Stimulated activated CD8-positive, alpha-beta memory T cell treated with anti-CD3 and anti-CD28 coated beads, Interleukin-15, amount 100 ng/mL, for 48 hours (primary cell): ENCODE measurements around the gene KLHL7.

ENCODE experiments used
- DNase-seq, 2 donors: peaks; one replicate each; pipeline ENCODE4 v3.0.0-alpha.2; 2020; ENCODE audit warnings: low read depth in 2 of 2

The KLHL7 gene

GRCh38 chr7:23105644-23106056, at the start of gene KLHL7:
TSS of gene KLHL7 (plus strand) at chr7:23105785. CDS start at chr7:23106027, 242 bp downstream.
- peak; percentile 93 to 94 for DNase-seq

GRCh38 chr7:23058408-23059096, 47.0 kb upstream of the KLHL7 start:
- DNase-seq: no peak

- DNase-seq: no peak
Measured at GRCh38 chr7:23061327-23061726, 44.3 kb upstream of the KLHL7 start.

GRCh38 chr7:23062452-23062851, 43.1 kb upstream of the KLHL7 start:
- no peak for DNase-seq

- no peak for DNase-seq
Measured at GRCh38 chr7:23065974-23066373, 39.6 kb upstream of the KLHL7 start.

GRCh38 chr7:23067271-23067670, 38.3 kb upstream of the KLHL7 start:
- DNase-seq: no peak

- DNase-seq: no peak
Measured at GRCh38 chr7:23072048-23072447, 33.5 kb upstream of the KLHL7 start.

- DNase-seq: no peak
Measured at GRCh38 chr7:23072922-23073321, 32.7 kb upstream of the KLHL7 start.

- DNase-seq: no peak
Measured at GRCh38 chr7:23074443-23075261, 30.9 kb upstream of the KLHL7 start.

- no peak for DNase-seq
Measured at GRCh38 chr7:23075571-23075970, 30.0 kb upstream of the KLHL7 start.

- no peak for DNase-seq
Measured at GRCh38 chr7:23076772-23077171, 28.8 kb upstream of the KLHL7 start.

- no peak for DNase-seq
Measured at GRCh38 chr7:23093111-23093510, 12.5 kb upstream of the KLHL7 start.

GRCh38 chr7:23093546-23093945, 12.0 kb upstream of the KLHL7 start:
- DNase-seq: no peak

- DNase-seq: no peak
Measured at GRCh38 chr7:23096518-23097290, 8.9 kb upstream of the KLHL7 start.

GRCh38 chr7:23098029-23098428, 7.6 kb upstream of the KLHL7 start:
- DNase-seq: no peak

- DNase-seq: no peak
Measured at GRCh38 chr7:23098460-23098859, 7.1 kb upstream of the KLHL7 start.

GRCh38 chr7:23100697-23101096, 4.9 kb upstream of the KLHL7 start:
- DNase-seq: no peak

- DNase-seq: no peak
Measured at GRCh38 chr7:23105086-23105643, 420 bp upstream of the KLHL7 start.

GRCh38 chr7:23106057-23106822, 655 bp downstream of the KLHL7 start:
- peak; percentile 4 to 10 for DNase-seq

- DNase-seq: no peak
Measured at GRCh38 chr7:23106823-23107663, 1.5 kb downstream of the KLHL7 start.
